Neural crest cell (in vitro differentiated cells): ENCODE data around the gene GRM3. TPM values are rescaled to one million over a fixed set of nuclear protein-coding genes. Genes with fewer than 3 reads are reported as not detected.

Experiments used
- DNase-seq: peaks from one replicate; pipeline ENCODE4 v3.0.0; 2021; ENCODE audit warnings: low read depth, mixed read lengths, low spot score
- H3K27ac Mint-ChIP-seq: one replicate; pipeline ENCODE4 v1.8.0; 2021; ENCODE audit warnings: mild to moderate bottlenecking, mixed read lengths; ENCODE audit not compliant: unreplicated experiment
- H3K27me3 Mint-ChIP-seq: 2 replicates; pipeline ENCODE4 v1.8.0; 2021; ENCODE audit warnings: low read depth, mild to moderate bottlenecking, mixed read lengths
- H3K36me3 Mint-ChIP-seq: 2 replicates; pipeline ENCODE4 v1.8.0; 2021; ENCODE audit warnings: low read depth, mild to moderate bottlenecking, mixed read lengths
- H3K4me1 Mint-ChIP-seq: 2 replicates; pipeline ENCODE4 v1.8.0; 2021; ENCODE audit warnings: mixed read lengths
- H3K4me3 Mint-ChIP-seq: one replicate; pipeline ENCODE4 v1.8.0; 2021; ENCODE audit warnings: mild to moderate bottlenecking, mixed read lengths
- H3K9me3 Mint-ChIP-seq: 2 replicates; pipeline ENCODE4 v1.8.0; 2021; ENCODE audit warnings: mixed read lengths
- total RNA-seq: library from RNA; stranded (reverse); gene quantifications from 2 replicates; pipeline ENCODE4 v1.2.1, GENCODE V29; 2021
- TF ChIP-seq, protein P1 (sequence below): fragments of 200-600 bp; sonication (generic); conservative IDR thresholded peaks from 2 replicates; pipeline ENCODE4 v1.5.0; 2021; ENCODE audit warnings: antibody characterized with exemption, mild to moderate bottlenecking

Gene GRM3
- total RNA-seq, 1 donor from 2014 or later = 2.9 TPM

DNA sequence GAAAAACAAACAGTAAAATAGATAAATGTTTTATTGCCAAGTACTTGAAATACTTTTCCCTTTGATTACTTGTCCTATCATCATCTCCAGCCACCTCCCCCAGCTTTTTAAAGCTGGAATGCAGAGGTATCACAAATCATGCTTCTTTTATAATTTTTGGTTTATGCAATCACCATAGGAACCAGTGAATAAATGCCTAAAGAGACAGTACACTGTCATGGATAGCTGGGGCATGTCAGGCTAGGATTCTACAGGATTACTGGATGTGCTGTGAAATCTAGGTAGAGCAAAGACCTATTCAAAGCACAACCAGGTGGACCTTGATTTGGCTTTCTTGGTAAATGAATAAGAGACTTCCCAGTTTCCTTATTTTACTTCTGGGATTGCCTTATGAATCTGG, 257.2 kb downstream of the GRM3 start:
- H3K27me3 Mint-ChIP-seq = no peaks in the 10 kb centered on the region
- H3K36me3 Mint-ChIP-seq = peaks cover 7% of the 10 kb centered on the region
- no peaks in the 10 kb centered on the region for H3K4me1 Mint-ChIP-seq
- no peak overlapping the region for H3K4me3 Mint-ChIP-seq
- H3K9me3 Mint-ChIP-seq = no peaks in the 10 kb centered on the region
- DNase-seq = no peak
- no peak overlapping the region for H3K27ac Mint-ChIP-seq
- TF ChIP-seq, protein P1, sequence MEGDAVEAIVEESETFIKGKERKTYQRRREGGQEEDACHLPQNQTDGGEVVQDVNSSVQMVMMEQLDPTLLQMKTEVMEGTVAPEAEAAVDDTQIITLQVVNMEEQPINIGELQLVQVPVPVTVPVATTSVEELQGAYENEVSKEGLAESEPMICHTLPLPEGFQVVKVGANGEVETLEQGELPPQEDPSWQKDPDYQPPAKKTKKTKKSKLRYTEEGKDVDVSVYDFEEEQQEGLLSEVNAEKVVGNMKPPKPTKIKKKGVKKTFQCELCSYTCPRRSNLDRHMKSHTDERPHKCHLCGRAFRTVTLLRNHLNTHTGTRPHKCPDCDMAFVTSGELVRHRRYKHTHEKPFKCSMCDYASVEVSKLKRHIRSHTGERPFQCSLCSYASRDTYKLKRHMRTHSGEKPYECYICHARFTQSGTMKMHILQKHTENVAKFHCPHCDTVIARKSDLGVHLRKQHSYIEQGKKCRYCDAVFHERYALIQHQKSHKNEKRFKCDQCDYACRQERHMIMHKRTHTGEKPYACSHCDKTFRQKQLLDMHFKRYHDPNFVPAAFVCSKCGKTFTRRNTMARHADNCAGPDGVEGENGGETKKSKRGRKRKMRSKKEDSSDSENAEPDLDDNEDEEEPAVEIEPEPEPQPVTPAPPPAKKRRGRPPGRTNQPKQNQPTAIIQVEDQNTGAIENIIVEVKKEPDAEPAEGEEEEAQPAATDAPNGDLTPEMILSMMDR = no peak

DNA sequence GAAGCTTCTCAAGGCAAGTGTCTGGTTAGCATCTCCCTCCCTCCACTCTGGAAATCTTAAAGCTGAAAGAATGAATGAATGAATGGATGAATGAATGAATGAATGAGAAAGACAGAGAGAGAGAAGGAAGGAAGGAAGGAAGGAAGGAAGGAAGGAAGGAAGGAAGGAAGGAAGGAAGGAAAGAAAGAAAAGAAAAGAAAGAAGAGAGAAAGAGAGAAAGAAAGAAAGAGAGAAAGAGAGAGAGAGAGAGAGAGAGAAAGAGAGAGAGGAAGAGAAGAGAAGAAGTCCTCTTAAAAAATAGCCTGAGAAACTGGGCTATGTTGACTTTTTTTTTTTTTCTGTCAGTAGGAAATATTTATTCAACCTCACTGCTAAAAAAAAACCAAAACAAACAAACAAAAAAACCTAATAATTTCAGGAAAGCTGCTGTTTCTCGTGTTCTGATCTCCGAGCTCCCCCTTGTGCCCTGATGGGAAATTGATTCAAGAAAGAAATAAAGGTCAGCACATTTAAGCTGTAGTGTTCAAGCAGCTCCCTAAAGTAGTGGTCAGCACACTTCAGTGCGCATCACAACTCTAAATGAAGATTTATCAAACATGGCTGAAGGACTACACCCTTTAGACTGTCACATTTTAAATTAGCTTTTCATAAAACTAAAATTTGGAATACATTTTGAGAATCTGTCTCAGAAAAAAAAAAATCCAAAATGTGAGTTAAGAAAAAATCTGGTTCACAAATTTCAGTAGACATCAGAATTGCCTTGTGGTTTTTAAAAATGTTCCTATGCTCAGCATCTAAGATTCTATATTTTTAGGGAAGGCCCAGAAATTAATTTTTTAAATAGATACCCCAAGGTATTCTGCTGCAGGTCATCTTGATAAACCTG, 261.5 kb downstream of the GRM3 start:
- TF ChIP-seq, protein P1 = peak; percentile 73
- Mint-ChIP-seq H3K9me3 (no peaks in the 10 kb centered on the region), H3K36me3 (no peaks in the 10 kb centered on the region), H3K4me1 (no peaks in the 10 kb centered on the region), H3K4me3 (no peak overlapping the region), H3K27ac (no peak overlapping the region), H3K27me3 (no peaks in the 10 kb centered on the region)
- peak; percentile 29 for DNase-seq

DNA sequence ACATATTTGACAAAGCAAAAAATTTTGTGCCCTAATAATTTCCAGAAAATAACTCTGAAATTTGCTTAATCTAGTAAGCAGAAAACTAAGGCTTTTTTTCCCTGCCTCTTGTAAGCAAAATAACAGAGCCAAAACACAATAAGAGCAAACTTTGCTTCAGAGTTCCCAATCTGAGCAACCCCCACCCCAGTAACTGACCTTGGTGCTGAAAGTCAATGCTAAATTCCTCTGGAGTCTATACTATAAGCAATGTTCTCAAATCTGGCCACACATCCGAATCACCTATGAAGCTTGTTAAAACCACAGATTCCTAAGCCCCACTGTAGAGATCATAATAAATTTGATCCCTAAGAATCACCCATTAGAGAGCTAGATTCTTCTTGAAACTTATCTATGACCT, 265.2 kb downstream of the GRM3 start:
- DNase-seq = no peak
- H3K4me3 Mint-ChIP-seq = no peak overlapping the region
- TF ChIP-seq, protein P1 = no peak

DNA sequence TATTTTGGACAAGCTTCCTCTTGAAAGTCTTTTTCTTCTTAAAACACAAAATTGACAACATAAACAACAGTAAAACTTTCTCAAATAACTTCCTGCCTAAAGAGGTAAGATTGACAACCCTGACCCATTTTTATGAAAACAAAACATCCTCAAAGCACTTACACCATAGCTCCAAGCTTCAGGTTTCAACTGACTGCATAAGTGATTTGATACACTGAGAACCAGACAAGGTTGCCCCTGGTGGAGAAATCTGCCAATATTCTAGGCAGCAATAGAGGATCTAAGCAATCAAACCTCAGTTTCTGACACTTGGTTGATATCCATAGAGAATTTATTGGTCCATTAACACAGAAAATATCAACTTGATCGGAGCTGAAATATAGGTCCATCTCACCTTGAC, 267.9 kb downstream of the GRM3 start:
- no peak for DNase-seq
- no peaks in the 10 kb centered on the region for H3K27me3 Mint-ChIP-seq
- no peaks in the 10 kb centered on the region for H3K9me3 Mint-ChIP-seq
- H3K27ac Mint-ChIP-seq = no peak overlapping the region
- H3K36me3 Mint-ChIP-seq = peaks cover 8% of the 10 kb centered on the region
- H3K4me1 Mint-ChIP-seq = no peaks in the 10 kb centered on the region
- H3K4me3 Mint-ChIP-seq = no peak overlapping the region
- TF ChIP-seq, protein P1 = peak; percentile 42

More for the DNA sequence above, 265.2 kb downstream of the GRM3 start:
- H3K27ac Mint-ChIP-seq = no peak overlapping the region
- peaks cover 3% of the 10 kb centered on the region for H3K36me3 Mint-ChIP-seq
- H3K27me3 Mint-ChIP-seq = no peaks in the 10 kb centered on the region
- no peaks in the 10 kb centered on the region for H3K9me3 Mint-ChIP-seq
- H3K4me1 Mint-ChIP-seq = no peaks in the 10 kb centered on the region

DNA sequence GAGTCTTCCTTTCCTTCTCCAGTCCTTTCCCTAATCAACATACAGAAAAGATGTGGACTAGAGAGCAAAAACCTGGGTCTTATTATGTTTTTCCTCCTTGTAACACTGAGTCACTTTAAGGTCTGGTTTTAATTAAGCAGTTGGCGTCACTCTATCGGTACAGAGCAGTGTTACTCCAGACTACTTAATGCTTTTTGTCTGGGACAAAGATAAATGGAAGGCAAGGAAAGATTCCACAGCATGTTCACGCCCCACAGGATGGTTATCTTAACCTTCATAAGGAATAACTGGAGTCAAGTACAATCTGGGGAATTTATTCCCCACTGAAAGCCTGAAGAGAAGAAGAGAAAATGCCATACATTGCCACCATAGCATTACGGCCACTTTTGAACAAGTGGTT, 270.0 kb downstream of the GRM3 start:
- no peak for DNase-seq
- TF ChIP-seq, protein P1 = no peak
- H3K36me3 Mint-ChIP-seq = peaks cover 13% of the 10 kb centered on the region
- no peaks in the 10 kb centered on the region for H3K27me3 Mint-ChIP-seq
- no peak overlapping the region for H3K4me3 Mint-ChIP-seq
- H3K4me1 Mint-ChIP-seq = no peaks in the 10 kb centered on the region
- H3K27ac Mint-ChIP-seq = no peak overlapping the region
- no peaks in the 10 kb centered on the region for H3K9me3 Mint-ChIP-seq
